MCF 10A (cell line): ENCODE measurements around the gene ADTRP. TPM values are rescaled to one million over a fixed set of nuclear protein-coding genes. Genes with fewer than 3 reads are reported as not detected.

Source experiments
- BruUV-seq: library from RNA; stranded (reverse); fragments of 400-500 nt; replicated peaks from 2 replicates; lab custom pipeline; 2021; lab: Mats Ljungman, UMichigan
- CTCF ChIA-PET: fragments of 300-600 bp; sonication (Branson Sonifier 250); formaldehyde crosslinking; extraction: SDS; loops from one replicate; lab custom pipeline; 2021; ENCODE audit warnings: antibody characterized with exemption, inconsistent platforms; lab: Yijun Ruan, JAX
- POLR2A ChIA-PET: fragments of 300-600, 350-650 bp; sonication (Branson Sonifier 250); formaldehyde crosslinking; extraction: SDS; loops from one replicate; lab custom pipeline; 2020; ENCODE audit warnings: antibody characterized with exemption, inconsistent platforms; lab: Yijun Ruan, JAX
- DNase-seq: peaks from one replicate; pipeline ENCODE4 v3.0.0-alpha.2; 2018; ENCODE audit not compliant: unreplicated experiment
- H3K27ac Mint-ChIP-seq: one replicate; pipeline ENCODE4 v1.8.0; 2022; ENCODE audit warnings: mild to moderate bottlenecking, low read depth, mixed read lengths; ENCODE audit not compliant: unreplicated experiment
- H3K27me3 Mint-ChIP-seq: one replicate; pipeline ENCODE4 v1.8.0; 2022; ENCODE audit warnings: mixed read lengths; ENCODE audit not compliant: insufficient read depth, unreplicated experiment
- H3K36me3 Mint-ChIP-seq: one replicate; pipeline ENCODE4 v1.8.0; 2022; ENCODE audit warnings: mild to moderate bottlenecking, moderate library complexity, mixed read lengths; ENCODE audit not compliant: insufficient read depth, unreplicated experiment
- H3K4me1 Mint-ChIP-seq: one replicate; pipeline ENCODE4 v1.8.0; 2022; ENCODE audit warnings: mixed read lengths; ENCODE audit not compliant: insufficient read depth, unreplicated experiment
- H3K4me3 Mint-ChIP-seq: one replicate; pipeline ENCODE4 v1.8.0; 2022; ENCODE audit warnings: mild to moderate bottlenecking, moderate library complexity, mixed read lengths; ENCODE audit not compliant: unreplicated experiment
- H3K9me3 Mint-ChIP-seq: one replicate; pipeline ENCODE4 v1.8.0; 2022; ENCODE audit warnings: mixed read lengths; ENCODE audit not compliant: unreplicated experiment
- CTCF ChIP-seq: fragments of 200-600 bp; IDR thresholded peaks from one replicate; pipeline ENCODE4 v1.8.0; 2022; ENCODE audit warnings: antibody characterized with exemption, mild to moderate bottlenecking; ENCODE audit not compliant: unreplicated experiment
- intact Hi-C: fragments of 100-400 bp; cut with micrococcal nuclease; formaldehyde crosslinking; loops from 2 replicates; pipeline ENCODE4 v1.14.1; 2022
- total RNA-seq: library from RNA; stranded (reverse); gene quantifications from 2 replicates; pipeline ENCODE4 v1.2.3, GENCODE V29; 2022

The ADTRP gene
- total RNA-seq, 1 experiment from 2014 or later: 14.8 TPM

GRCh38 chr6:11785415-11785773 is 6.8 kb upstream of the ADTRP start:
- peak; percentile 31 for DNase-seq
- Mint-ChIP-seq H3K9me3 (peaks cover 8% of the 10 kb centered on the region), H3K36me3 (peaks cover 9% of the 10 kb centered on the region), H3K27ac (no peak overlapping the region), H3K4me3 (no peak overlapping the region), H3K27me3 (no peaks in the 10 kb centered on the region), H3K4me1 (peaks cover 5% of the 10 kb centered on the region)
- intact Hi-C loops: no loop called here
- no peak for TF ChIP-seq CTCF
- ChIA-PET CTCF (interaction anchor here (0.6 to 1.2 kb wide), 5 partner anchors 10 to 822 kb away, joined by 3 to 6 read pairs (median 4); no protein-coding TSS in a partner anchor), POLR2A (interaction anchor here (0.6 to 1.9 kb wide), 5 partner anchors 12 to 677 kb away, joined by 3 to 11 read pairs (median 5); no protein-coding TSS in a partner anchor)
- no TSS peak for BruUV-seq

- Mint-ChIP-seq H3K36me3 (peaks cover 9% of the 10 kb centered on the region), H3K9me3 (peaks cover 8% of the 10 kb centered on the region)
- POLR2A ChIA-PET: interaction anchor here (0.7 to 2.4 kb wide), 2 partner anchors 13 to 220 kb away, joined by 3 to 17 read pairs; no protein-coding TSS in a partner anchor
These were observed 5.7 kb upstream of the ADTRP start for GRCh38 chr6:11784341-11784740.

GRCh38 chr6:11783524-11784064 is 5.0 kb upstream of the ADTRP start:
- POLR2A ChIA-PET: interaction anchor here (0.7 to 2.4 kb wide), 2 partner anchors 13 to 220 kb away, joined by 3 to 17 read pairs; no protein-coding TSS in a partner anchor
- no peaks in the 10 kb centered on the region for H3K27me3 Mint-ChIP-seq
- BruUV-seq: no TSS peak
- peaks cover 8% of the 10 kb centered on the region for H3K9me3 Mint-ChIP-seq
- DNase-seq: no peak
- no peak overlapping the region for H3K4me3 Mint-ChIP-seq
- peaks cover 9% of the 10 kb centered on the region for H3K36me3 Mint-ChIP-seq
- intact Hi-C loops: no loop called here
- H3K4me1 Mint-ChIP-seq: peaks cover 5% of the 10 kb centered on the region
- CTCF ChIA-PET: interaction anchor here (0.5 to 1.2 kb wide), 5 partner anchors 11 to 396 kb away, joined by 3 to 4 read pairs (median 4); no protein-coding TSS in a partner anchor
- no peak for TF ChIP-seq CTCF
- H3K27ac Mint-ChIP-seq: no peak overlapping the region

More at GRCh38 chr6:11784341-11784740, 5.7 kb upstream of the ADTRP start:
- DNase-seq: peak; percentile 21
- no peak for TF ChIP-seq CTCF
- BruUV-seq: no TSS peak
- Mint-ChIP-seq H3K4me3 (no peak overlapping the region), H3K27me3 (no peaks in the 10 kb centered on the region), H3K4me1 (peaks cover 5% of the 10 kb centered on the region), H3K27ac (no peak overlapping the region)
- intact Hi-C loops: no loop called here
- CTCF ChIA-PET: no interaction called here

- peaks cover 5% of the 10 kb centered on the region for H3K4me1 Mint-ChIP-seq
- H3K27me3 Mint-ChIP-seq: no peaks in the 10 kb centered on the region
- no peak overlapping the region for H3K27ac Mint-ChIP-seq
- intact Hi-C loops: no loop called here
- DNase-seq: no peak
- no TSS peak for BruUV-seq
- H3K36me3 Mint-ChIP-seq: peaks cover 9% of the 10 kb centered on the region
- no peak for TF ChIP-seq CTCF
- no peak overlapping the region for H3K4me3 Mint-ChIP-seq
- ChIA-PET CTCF (interaction anchor here (1.1 kb wide), 1 partner anchor 22 kb away, joined by 3 read pairs; no protein-coding TSS in a partner anchor), POLR2A (interaction anchor here (0.6 to 2.4 kb wide), 2 partner anchors 12 to 207 kb away, joined by 3 to 17 read pairs; no protein-coding TSS in a partner anchor)
- H3K9me3 Mint-ChIP-seq: peaks cover 8% of the 10 kb centered on the region
These were observed 3.9 kb upstream of the ADTRP start for GRCh38 chr6:11782524-11782923.
